Gastroesophageal sphincter (tissue), 3 donors: ENCODE results near the gene ZNF691.

ENCODE experiments used
- POLR2A ChIP-seq, 2 donors: fragments of 450-650 bp; IDR thresholded peaks; one replicate each; pipeline ENCODE4 v1.6.1; 2017; ENCODE audit warnings: antibody characterized with exemption in 2 of 2, mild to moderate bottlenecking in 2 of 2, moderate library complexity in 1 of 2
- POLR2AphosphoS5 ChIP-seq: sonication (generic); formaldehyde crosslinking; IDR thresholded peaks from one replicate; pipeline ENCODE4 v1.6.1; 2017; ENCODE audit warnings: antibody characterized with exemption
- TF ChIP-seq, protein P1 (sequence below), 4 experiments: fragments of 200-600 bp in 2 of 4; fragments of 450-650 bp in 2 of 4; sonication (generic) in 1 of 4; IDR thresholded peaks; one replicate each; pipeline ENCODE4 v1.5.1; 2017 to 2019; ENCODE audit warnings: antibody characterized with exemption in 4 of 4, mild to moderate bottlenecking in 2 of 4, moderate library complexity in 2 of 4

GRCh38 chr1:42824481-42825035 is 21.9 kb upstream of the ZNF691 start:
- TF ChIP-seq POLR2A (IDR thresholded peaks at IDR 0.05) (no peak), POLR2AphosphoS5 (no peak)
- TF ChIP-seq, protein P1, sequence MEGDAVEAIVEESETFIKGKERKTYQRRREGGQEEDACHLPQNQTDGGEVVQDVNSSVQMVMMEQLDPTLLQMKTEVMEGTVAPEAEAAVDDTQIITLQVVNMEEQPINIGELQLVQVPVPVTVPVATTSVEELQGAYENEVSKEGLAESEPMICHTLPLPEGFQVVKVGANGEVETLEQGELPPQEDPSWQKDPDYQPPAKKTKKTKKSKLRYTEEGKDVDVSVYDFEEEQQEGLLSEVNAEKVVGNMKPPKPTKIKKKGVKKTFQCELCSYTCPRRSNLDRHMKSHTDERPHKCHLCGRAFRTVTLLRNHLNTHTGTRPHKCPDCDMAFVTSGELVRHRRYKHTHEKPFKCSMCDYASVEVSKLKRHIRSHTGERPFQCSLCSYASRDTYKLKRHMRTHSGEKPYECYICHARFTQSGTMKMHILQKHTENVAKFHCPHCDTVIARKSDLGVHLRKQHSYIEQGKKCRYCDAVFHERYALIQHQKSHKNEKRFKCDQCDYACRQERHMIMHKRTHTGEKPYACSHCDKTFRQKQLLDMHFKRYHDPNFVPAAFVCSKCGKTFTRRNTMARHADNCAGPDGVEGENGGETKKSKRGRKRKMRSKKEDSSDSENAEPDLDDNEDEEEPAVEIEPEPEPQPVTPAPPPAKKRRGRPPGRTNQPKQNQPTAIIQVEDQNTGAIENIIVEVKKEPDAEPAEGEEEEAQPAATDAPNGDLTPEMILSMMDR (IDR thresholded peaks at IDR 0.05): no peak
